ENCODE results near the gene CLASP1. TPM values are rescaled to one million over a fixed set of nuclear protein-coding genes. Genes with fewer than 3 reads are reported as not detected.

The CLASP1 gene
- total and polyA plus RNA-seq, 3 donors from 2014 or later: 43.8 to 130 (median 103) TPM

DNA sequence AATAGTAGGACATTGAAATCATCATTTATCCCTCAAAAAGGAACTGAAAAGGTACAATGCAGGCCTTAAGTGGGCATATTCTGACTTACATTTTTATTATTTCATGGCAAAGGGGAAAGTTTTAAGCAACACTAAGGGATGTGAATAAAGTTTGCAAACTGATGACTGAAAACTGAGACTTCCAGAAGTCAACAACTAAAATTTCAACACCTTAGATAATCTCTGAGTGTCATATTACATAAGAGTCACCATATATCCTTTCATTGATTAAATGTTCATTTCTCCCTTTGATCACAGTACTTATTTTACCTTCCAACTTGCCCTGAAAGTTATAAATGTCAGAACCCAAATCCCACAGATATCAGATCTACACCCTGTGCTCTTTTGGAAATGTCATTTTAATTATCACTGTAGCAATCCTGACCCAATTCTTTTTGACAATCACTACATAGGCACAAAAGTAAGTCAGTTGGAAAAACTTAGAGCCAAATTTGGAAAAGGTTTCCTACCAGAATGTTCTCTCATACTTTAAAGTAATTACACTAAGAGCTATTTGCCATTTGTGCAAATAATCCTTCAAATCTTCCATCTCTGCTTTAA is 163.0 kb downstream of the CLASP1 start:
- Histone ChIP-seq H3K27me3 (no peaks in the 10 kb centered on the region), H3K36me3 (ENCODE audit: low read depth, missing control alignments) (no peaks in the 10 kb centered on the region), H3K9me3 (no peaks in the 10 kb centered on the region), H3K27ac (no peak overlapping the region), H3K4me3 (no peak overlapping the region), H3K4me1 (peaks cover 24% of the 10 kb centered on the region)
- intact Hi-C loops (cut with DNase I; ENCODE audit: low total_unique reads): no loop called here
- no peak for TF ChIP-seq POLR2A (IDR thresholded peaks at IDR 0.05)
- TF ChIP-seq, protein P1, sequence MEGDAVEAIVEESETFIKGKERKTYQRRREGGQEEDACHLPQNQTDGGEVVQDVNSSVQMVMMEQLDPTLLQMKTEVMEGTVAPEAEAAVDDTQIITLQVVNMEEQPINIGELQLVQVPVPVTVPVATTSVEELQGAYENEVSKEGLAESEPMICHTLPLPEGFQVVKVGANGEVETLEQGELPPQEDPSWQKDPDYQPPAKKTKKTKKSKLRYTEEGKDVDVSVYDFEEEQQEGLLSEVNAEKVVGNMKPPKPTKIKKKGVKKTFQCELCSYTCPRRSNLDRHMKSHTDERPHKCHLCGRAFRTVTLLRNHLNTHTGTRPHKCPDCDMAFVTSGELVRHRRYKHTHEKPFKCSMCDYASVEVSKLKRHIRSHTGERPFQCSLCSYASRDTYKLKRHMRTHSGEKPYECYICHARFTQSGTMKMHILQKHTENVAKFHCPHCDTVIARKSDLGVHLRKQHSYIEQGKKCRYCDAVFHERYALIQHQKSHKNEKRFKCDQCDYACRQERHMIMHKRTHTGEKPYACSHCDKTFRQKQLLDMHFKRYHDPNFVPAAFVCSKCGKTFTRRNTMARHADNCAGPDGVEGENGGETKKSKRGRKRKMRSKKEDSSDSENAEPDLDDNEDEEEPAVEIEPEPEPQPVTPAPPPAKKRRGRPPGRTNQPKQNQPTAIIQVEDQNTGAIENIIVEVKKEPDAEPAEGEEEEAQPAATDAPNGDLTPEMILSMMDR (IDR thresholded peaks at IDR 0.05): no peak
- no peak for DNase-seq

DNA sequence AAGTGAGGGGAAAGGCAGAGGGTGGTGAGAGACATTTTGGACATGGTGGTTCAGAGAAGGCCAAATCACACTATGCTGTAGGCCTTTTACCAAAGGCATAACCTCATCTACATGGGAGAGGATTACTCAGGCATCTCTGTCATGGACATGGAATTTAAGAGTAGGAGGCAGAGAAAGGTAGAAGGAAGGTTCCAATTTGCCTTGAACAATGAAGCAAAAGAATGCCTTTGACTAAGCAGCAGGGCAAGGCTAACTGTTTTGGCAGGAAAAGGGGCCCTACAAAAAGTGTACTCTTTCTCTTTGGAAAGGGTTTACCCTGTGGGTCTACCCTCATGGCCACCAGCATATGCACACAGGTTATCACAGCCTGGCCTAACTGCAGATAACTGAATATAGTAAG is 164.2 kb downstream of the CLASP1 start:
- Histone ChIP-seq H3K4me3 (no peak overlapping the region), H3K9me3 (no peaks in the 10 kb centered on the region), H3K4me1 (peaks cover 33% of the 10 kb centered on the region), H3K36me3 (ENCODE audit: low read depth, missing control alignments) (no peaks in the 10 kb centered on the region), H3K27ac (no peak overlapping the region), H3K27me3 (no peaks in the 10 kb centered on the region)
- intact Hi-C loops (cut with DNase I; ENCODE audit: low total_unique reads): no loop called here
- TF ChIP-seq POLR2A (IDR thresholded peaks at IDR 0.05): no peak
- TF ChIP-seq, protein P1 (IDR thresholded peaks at IDR 0.05): no peak
- DNase-seq: no peak

DNA sequence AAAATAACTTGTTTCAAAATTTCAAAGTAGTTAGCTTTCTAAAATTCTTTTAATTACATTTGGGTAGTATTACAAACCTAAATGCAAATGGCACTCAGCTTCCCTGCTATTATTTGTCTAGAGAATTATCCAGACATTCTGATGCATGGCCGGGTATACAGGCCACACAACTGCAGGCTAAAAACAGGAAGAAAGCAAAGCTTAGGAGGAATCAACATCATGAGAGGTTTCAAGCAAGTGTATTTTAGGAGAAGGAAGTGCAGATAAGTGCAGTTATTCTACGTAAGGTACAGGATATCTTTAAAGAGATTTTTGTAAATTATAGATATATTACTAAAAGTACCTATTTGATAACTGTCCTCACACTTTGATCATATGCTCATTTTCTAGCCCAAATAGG is 165.4 kb downstream of the CLASP1 start:
- Histone ChIP-seq H3K4me3 (no peak overlapping the region), H3K27me3 (no peaks in the 10 kb centered on the region), H3K4me1 (peaks cover 31% of the 10 kb centered on the region), H3K36me3 (ENCODE audit: low read depth, missing control alignments) (no peaks in the 10 kb centered on the region), H3K27ac (no peak overlapping the region), H3K9me3 (no peaks in the 10 kb centered on the region)
- DNase-seq: no peak
- intact Hi-C loops (cut with DNase I; ENCODE audit: low total_unique reads): no loop called here
- 86 to 87% methylated on average over 2 of the region's 2 CpGs for WGBS, 2 donors
- TF ChIP-seq POLR2A (IDR thresholded peaks at IDR 0.05): no peak
- TF ChIP-seq, protein P1 (IDR thresholded peaks at IDR 0.05): no peak

DNA sequence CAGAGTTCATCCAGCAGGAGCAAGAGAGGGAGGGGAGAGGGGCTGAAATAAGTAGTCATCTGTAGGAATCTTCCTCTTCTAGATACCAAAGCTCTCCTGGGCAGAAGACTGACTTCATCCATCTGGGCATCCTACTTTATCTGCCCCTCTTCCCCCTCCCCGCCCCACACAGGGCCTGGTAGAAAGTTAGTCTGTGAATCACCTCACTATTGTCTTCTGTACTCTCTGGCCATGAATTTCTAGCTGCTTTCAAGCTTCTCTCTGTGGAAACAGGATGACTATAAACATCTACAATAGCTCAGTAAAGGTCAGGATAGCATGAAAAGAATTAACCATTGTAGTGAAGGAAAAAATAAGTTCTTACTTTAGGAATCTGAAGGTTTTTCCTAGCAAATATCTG is 166.2 kb downstream of the CLASP1 start:
- H3K27ac ChIP-seq: no peak overlapping the region
- no peaks in the 10 kb centered on the region for H3K36me3 ChIP-seq (ENCODE audit: low read depth, missing control alignments)
- WGBS, 2 donors: 89 to 93% methylated on average over 1 of the region's 1 CpG
- H3K9me3 ChIP-seq: no peaks in the 10 kb centered on the region
- intact Hi-C loops (cut with DNase I; ENCODE audit: low total_unique reads): no loop called here
- H3K4me3 ChIP-seq: no peak overlapping the region
- no peaks in the 10 kb centered on the region for H3K27me3 ChIP-seq
- DNase-seq: no peak
- H3K4me1 ChIP-seq: peaks cover 26% of the 10 kb centered on the region
- TF ChIP-seq POLR2A (IDR thresholded peaks at IDR 0.05): no peak
- TF ChIP-seq, protein P1 (IDR thresholded peaks at IDR 0.05): no peak

DNA sequence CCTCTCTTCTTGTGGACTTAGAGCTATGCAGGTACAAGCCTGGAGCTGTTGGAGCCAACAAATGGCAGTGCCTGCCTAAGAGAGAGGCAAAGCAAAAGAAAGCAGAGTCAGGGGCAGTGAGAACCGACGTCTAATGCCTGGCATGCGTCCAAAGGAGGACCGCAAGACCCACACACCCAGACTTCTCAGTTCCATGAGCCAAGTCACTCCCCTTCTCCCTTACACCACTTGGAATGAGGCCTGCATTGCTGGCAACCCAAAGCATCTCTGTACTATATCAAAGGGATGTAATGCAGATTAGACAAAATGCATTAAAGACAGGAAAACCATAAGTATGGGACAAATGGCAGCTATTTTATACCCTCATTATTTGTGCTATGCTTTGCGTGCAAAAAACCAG is 168.4 kb downstream of the CLASP1 start:
- intact Hi-C loops (cut with DNase I; ENCODE audit: low total_unique reads): no loop called here
- no peaks in the 10 kb centered on the region for H3K27me3 ChIP-seq
- DNase-seq: no peak
- H3K9me3 ChIP-seq: no peaks in the 10 kb centered on the region
- peaks cover 20% of the 10 kb centered on the region for H3K4me1 ChIP-seq
- H3K27ac ChIP-seq: no peak overlapping the region
- TF ChIP-seq, protein P1 (IDR thresholded peaks at IDR 0.05): no peak
- TF ChIP-seq POLR2A (IDR thresholded peaks at IDR 0.05): no peak
- H3K36me3 ChIP-seq (ENCODE audit: low read depth, missing control alignments): no peaks in the 10 kb centered on the region
- no peak overlapping the region for H3K4me3 ChIP-seq
- 30 to 34% methylated on average over 5 of the region's 5 CpGs for WGBS, 2 donors
